Measurements from ENCODE around the gene UBALD2. TPM values are rescaled to one million over a fixed set of nuclear protein-coding genes. Genes with fewer than 3 reads are reported as not detected.
"Not testable (repeated sequence)": the region's sequence is repeated elsewhere in the genome, so short reads cannot be mapped to it uniquely, and the experiment has no call there.

UBALD2 gene
- polyA plus RNA-seq, 3 donors from 2014 or later = 1.5 to 4.5 (median 3.9) TPM

DNA sequence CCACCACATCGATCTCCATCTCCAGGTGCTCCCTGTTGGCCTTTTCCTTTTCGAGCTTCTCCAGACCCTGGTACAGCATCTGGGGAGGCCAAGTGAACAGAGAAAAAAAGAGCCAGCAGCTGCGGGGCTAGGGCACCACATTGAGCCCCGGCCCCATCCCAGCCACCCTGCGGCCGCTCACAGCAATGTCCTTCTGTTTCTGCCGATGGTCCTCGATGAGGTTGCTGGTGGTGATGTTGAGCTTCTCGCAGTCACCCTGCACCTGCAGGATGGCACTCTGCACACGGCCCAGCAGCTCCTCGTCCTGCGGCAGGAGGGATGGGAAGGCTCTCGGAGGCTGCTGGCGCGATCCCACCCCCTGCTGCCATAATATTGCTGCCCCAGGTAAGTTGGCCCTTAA lies 15.5 kb downstream of the UBALD2 start:
- Mint-ChIP-seq H3K36me3 (no peaks in the 10 kb centered on the region), H3K27ac (no peak overlapping the region)

GRCh38 chr17:76281573-76282371 lies 16.6 kb downstream of the UBALD2 start:
- no peaks in the 10 kb centered on the region for H3K9me3 Mint-ChIP-seq
- H3K4me3 Mint-ChIP-seq = no peak overlapping the region
- H3K27me3 Mint-ChIP-seq (ENCODE audit: low read depth in 3 of 3) = peaks cover 0 to 1% (median 0%) of the 10 kb centered on the region in 3 donors
- H3K27ac Mint-ChIP-seq = no peak overlapping the region
- DNase-seq = no peak
- H3K4me1 Mint-ChIP-seq = no peaks in the 10 kb centered on the region
- H3K36me3 Mint-ChIP-seq = no peaks in the 10 kb centered on the region

More for the DNA sequence above, 15.5 kb downstream of the UBALD2 start:
- DNase-seq = no peak
- Mint-ChIP-seq H3K4me3 (no peak overlapping the region), H3K9me3 (no peaks in the 10 kb centered on the region), H3K4me1 (no peaks in the 10 kb centered on the region), H3K27me3 (ENCODE audit: low read depth in 3 of 3) (peaks cover 0 to 1% (median 0%) of the 10 kb centered on the region in 3 donors)

- Mint-ChIP-seq H3K9me3 (no peaks in the 10 kb centered on the region), H3K27me3 (ENCODE audit: low read depth in 3 of 3) (peaks cover 0 to 2% (median 0%) of the 10 kb centered on the region in 3 donors), H3K27ac (no peak overlapping the region), H3K36me3 (peaks cover 0 to 5% (median 3%) of the 10 kb centered on the region in 3 donors), H3K4me3 (no peak overlapping the region), H3K4me1 (no peaks in the 10 kb centered on the region)
- DNase-seq = no peak
Observed at GRCh38 chr17:76292567-76292966, 27.4 kb downstream of the UBALD2 start.

DNA sequence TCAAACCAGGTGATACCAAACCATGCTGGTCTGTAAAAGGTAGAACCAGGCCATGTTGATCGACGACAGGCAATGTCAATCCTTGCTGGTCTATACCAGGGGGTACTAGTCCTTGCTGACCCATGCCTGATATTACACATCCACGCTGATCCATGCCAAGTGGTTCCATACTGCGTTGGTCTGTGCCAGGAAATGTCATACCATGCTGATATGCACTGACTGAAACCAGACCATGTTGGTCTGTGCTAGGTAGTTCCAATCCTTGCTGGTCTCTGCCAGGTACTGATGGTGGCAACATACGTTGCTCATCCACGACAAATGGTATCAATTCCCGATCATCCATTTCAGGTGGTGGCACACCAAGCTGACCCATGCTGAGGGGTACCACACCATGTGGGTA lies 28.0 kb downstream of the UBALD2 start:
- no peak overlapping the region for H3K4me3 Mint-ChIP-seq
- H3K27me3 Mint-ChIP-seq (ENCODE audit: low read depth in 3 of 3) = peaks cover 0 to 2% (median 0%) of the 10 kb centered on the region in 3 donors
- no peaks in the 10 kb centered on the region for H3K4me1 Mint-ChIP-seq
- H3K9me3 Mint-ChIP-seq = no peaks in the 10 kb centered on the region
- H3K36me3 Mint-ChIP-seq = peaks cover 0 to 5% (median 3%) of the 10 kb centered on the region in 3 donors
- H3K27ac Mint-ChIP-seq = no peak overlapping the region
- DNase-seq = no peak

- Mint-ChIP-seq H3K9me3 (no peaks in the 10 kb centered on the region), H3K4me1 (no peaks in the 10 kb centered on the region), H3K27me3 (ENCODE audit: low read depth in 3 of 3) (peaks cover 0 to 1% (median 1%) of the 10 kb centered on the region in 3 donors)
Observed at GRCh38 chr17:76296186-76296585, 31.0 kb downstream of the UBALD2 start.

DNA sequence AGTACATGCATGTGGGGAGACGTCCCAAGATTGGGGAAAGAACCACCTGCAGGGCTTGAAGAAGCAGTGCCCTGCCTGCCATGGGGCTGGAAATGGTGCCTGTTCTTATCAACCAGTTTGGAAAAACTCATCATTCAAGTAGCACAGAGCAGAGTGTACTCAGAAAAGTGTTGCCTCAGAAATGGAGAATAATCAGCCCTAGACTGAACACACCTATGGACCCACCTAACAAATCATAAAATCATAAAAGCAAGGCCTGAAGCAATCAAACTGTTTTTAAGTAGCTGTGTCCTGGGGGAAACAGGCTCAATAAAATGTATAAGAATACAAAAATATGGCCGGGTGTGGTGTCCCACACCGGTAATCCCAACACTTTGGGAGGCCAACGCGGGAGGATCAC lies 31.7 kb downstream of the UBALD2 start:
- Mint-ChIP-seq H3K4me3 (no peak overlapping the region), H3K27ac (peak overlapping the region in 1 of 6 donors; percentile 14), H3K4me1 (no peaks in the 10 kb centered on the region), H3K27me3 (ENCODE audit: low read depth in 3 of 3) (peaks cover 0 to 1% (median 1%) of the 10 kb centered on the region in 3 donors), H3K9me3 (no peaks in the 10 kb centered on the region), H3K36me3 (peaks cover 0 to 5% (median 0%) of the 10 kb centered on the region in 3 donors)
- no peak for DNase-seq

More at GRCh38 chr17:76296186-76296585, 31.0 kb downstream of the UBALD2 start:
- H3K27ac Mint-ChIP-seq = peak overlapping the region in 1 of 6 donors; percentile 35
- H3K4me3 Mint-ChIP-seq = no peak overlapping the region
- peaks cover 0 to 5% (median 0%) of the 10 kb centered on the region in 3 donors for H3K36me3 Mint-ChIP-seq
- DNase-seq = no peak

- Mint-ChIP-seq H3K36me3 (peaks cover 0 to 5% (median 0%) of the 10 kb centered on the region in 3 donors), H3K27me3 (ENCODE audit: low read depth in 3 of 3) (peaks cover 0 to 1% (median 1%) of the 10 kb centered on the region in 3 donors), H3K27ac (no peak overlapping the region), H3K4me3 (no peak overlapping the region), H3K9me3 (no peaks in the 10 kb centered on the region), H3K4me1 (no peaks in the 10 kb centered on the region)
- no peak for DNase-seq
Observed at GRCh38 chr17:76297436-76297835, 32.3 kb downstream of the UBALD2 start.

DNA sequence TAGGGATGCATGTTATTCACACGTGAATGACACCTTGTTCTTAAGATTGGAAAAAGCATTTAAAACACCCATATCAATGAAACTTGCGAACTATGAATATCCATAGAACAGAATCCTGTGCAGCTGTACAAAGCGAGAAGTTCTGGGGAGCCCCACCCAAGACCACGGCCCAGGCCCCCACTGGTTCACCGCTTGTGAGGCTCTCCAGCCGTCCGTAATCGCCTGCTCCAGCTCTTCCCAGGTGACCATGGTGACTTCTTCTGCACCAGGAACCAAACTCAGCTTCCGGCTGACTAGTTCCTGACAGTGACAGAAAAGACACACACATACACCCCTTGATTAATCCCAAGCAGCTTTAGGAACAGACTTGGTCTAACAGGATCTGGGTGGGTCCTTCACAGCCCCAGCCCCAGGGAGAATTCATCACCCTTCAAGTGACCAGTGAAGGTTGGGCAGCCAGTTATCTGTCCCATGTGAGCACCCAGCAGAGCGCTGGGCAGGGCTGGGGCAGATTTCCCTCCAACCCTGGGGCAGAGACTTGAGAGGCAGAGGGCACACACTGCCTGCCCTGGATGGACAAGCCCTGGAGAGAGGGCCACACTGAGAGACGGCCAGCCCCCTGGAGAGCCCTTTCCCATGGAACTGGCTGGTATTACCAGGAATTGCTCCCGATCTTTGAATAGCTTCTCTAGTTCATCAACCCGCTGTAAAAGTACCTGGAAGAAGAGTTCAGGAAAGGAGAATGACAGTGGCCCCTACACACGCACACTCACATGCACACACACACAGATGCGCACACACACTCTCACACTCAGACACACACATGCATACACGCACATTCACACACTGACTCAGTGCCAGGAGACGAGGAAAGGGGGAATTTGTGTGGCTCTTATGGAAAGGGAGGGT lies 39.3 kb downstream of the UBALD2 start:
- no peak for DNase-seq
- Mint-ChIP-seq H3K27me3 (ENCODE audit: low read depth in 3 of 3) (peaks cover 1 to 2% (median 2%) of the 10 kb centered on the region in 3 donors), H3K4me1 (no peaks in the 10 kb centered on the region), H3K27ac (no peak overlapping the region), H3K4me3 (no peak overlapping the region), H3K36me3 (peaks cover 0 to 3% (median 3%) of the 10 kb centered on the region in 3 donors), H3K9me3 (no peaks in the 10 kb centered on the region)

DNA sequence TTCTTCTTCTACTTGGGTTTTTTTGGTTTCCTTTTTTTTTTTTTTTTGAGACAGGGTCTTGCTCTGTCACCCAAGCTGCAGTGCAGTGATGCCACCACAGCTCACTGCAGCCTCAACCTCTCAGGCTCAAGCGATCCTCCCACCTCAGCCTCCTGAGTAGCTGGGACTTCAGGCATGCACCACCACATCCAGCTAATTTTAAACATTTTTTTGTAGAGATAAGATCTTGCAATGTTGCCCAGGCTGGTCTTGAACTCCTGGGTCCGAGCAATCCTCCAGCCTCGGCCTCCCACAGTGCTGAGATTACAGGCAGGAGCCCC lies 39.9 kb downstream of the UBALD2 start:
- not testable (repeated sequence) for DNase-seq; H3K4me3 Mint-ChIP-seq; H3K27me3 Mint-ChIP-seq (ENCODE audit: low read depth in 3 of 3); H3K36me3 Mint-ChIP-seq; H3K27ac Mint-ChIP-seq; H3K9me3 Mint-ChIP-seq; H3K4me1 Mint-ChIP-seq

GRCh38 chr17:76307299-76307965 lies 42.3 kb downstream of the UBALD2 start:
- Mint-ChIP-seq H3K4me3 (no peak overlapping the region), H3K27me3 (ENCODE audit: low read depth in 3 of 3) (peaks cover 1 to 2% (median 2%) of the 10 kb centered on the region in 3 donors)

DNA sequence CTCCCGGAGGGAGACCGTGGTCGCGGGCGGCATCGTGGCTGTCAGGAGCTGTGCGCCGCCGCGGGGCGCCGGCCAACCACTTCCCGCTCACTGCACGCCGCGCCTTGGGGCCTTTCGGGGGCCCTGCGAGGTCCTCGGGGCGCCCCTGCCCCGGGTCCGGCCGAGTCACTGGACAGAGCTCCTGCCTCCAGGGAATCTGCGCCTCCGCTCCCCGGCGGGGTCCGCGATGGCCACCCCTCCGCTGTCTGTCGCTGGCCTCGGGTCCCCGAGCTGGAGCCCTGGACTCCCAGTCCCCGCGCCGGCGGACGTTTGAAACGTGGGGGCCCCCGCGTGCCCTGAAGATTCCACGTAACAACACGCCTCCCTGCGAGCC lies 42.8 kb downstream of the UBALD2 start, which contains the start of gene QRICH2:
Gene QRICH2 (minus strand): TSS at position 311 of the 373 bp plus-strand sequence. CDS start 278 bp downstream, at position 33.
- no peak within 1 kb of the TSS for H3K4me3 Mint-ChIP-seq
- no peak for DNase-seq
- no peaks in the 10 kb centered on the region for H3K4me1 Mint-ChIP-seq
- H3K27me3 Mint-ChIP-seq (ENCODE audit: low read depth in 3 of 3) = peaks cover 1 to 2% (median 2%) of the 10 kb centered on the region in 3 donors
- H3K9me3 Mint-ChIP-seq = no peaks in the 10 kb centered on the region
- H3K36me3 Mint-ChIP-seq = peaks cover 3 to 18% (median 4%) of the 10 kb centered on the region in 3 donors
- H3K27ac Mint-ChIP-seq = no peak within 1 kb of the TSS

More at GRCh38 chr17:76307299-76307965, 42.3 kb downstream of the UBALD2 start:
- H3K36me3 Mint-ChIP-seq = peaks cover 0 to 12% (median 3%) of the 10 kb centered on the region in 3 donors
- H3K27ac Mint-ChIP-seq = no peak overlapping the region
- no peaks in the 10 kb centered on the region for H3K9me3 Mint-ChIP-seq
- DNase-seq = no peak
- H3K4me1 Mint-ChIP-seq = no peaks in the 10 kb centered on the region

- Mint-ChIP-seq H3K4me1 (no peaks in the 10 kb centered on the region), H3K36me3 (peaks cover 7 to 20% (median 8%) of the 10 kb centered on the region in 3 donors), H3K9me3 (no peaks in the 10 kb centered on the region), H3K27me3 (ENCODE audit: low read depth in 3 of 3) (peaks cover 1 to 2% (median 2%) of the 10 kb centered on the region in 3 donors), H3K4me3 (no peak overlapping the region), H3K27ac (no peak overlapping the region)
- no peak for DNase-seq
Observed at GRCh38 chr17:76309461-76309860, 44.3 kb downstream of the UBALD2 start.

DNA sequence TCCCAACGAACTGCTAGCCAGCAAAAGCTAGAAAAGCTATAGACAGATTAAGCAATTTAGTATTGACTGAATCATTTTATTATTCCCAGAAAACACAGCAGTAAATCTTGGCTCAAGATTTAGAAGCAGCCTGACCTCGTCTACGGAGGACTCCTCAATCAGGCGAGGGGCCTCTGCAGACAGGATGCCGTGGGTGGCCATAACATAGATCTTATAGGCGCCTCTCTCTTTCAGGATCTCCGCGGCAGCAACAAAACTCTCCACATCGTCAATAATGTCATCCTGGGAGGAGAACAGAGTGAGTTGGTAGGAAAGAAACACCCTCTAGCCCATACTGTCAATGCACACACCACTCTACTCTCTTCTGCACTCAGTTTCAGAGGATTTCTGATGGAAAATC lies 47.6 kb downstream of the UBALD2 start:
- Mint-ChIP-seq H3K9me3 (no peaks in the 10 kb centered on the region), H3K36me3 (peaks cover 7 to 35% (median 11%) of the 10 kb centered on the region in 3 donors), H3K27ac (no peak overlapping the region), H3K4me3 (no peak overlapping the region), H3K4me1 (no peaks in the 10 kb centered on the region), H3K27me3 (ENCODE audit: low read depth in 3 of 3) (peaks cover 0 to 2% (median 0%) of the 10 kb centered on the region in 3 donors)
- no peak for DNase-seq

Data from immature natural killer cell (primary cell).